GM21447 (cell line): ENCODE measurements around the gene FBXL19.

Experiments used
- ATAC-seq: cut with Tn5 transposase; IDR thresholded peaks from one replicate; pipeline ENCODE4 v1.9.1; 2021; ENCODE audit not compliant: unreplicated experiment

Gene FBXL19

GRCh38 chr16:30894540-30895368, 28.6 kb upstream of the FBXL19 start:
- ATAC-seq, result no peak

GRCh38 chr16:30895627-30896260, 27.6 kb upstream of the FBXL19 start:
- ATAC-seq, result no peak

- ATAC-seq, result peak; percentile 3
Observed at GRCh38 chr16:30896261-30896888, 27.0 kb upstream of the FBXL19 start, which contains the start of gene CTF1. Gene CTF1 (plus strand): TSS chr16:30896614. CDS start chr16:30896644, 30 bp downstream.

- ATAC-seq, result peak; percentile 32
Observed at GRCh38 chr16:30896889-30897733, 26.3 kb upstream of the FBXL19 start.

- no peak for ATAC-seq
Observed at GRCh38 chr16:30899794-30900193, 23.6 kb upstream of the FBXL19 start.

GRCh38 chr16:30900588-30900987, 22.8 kb upstream of the FBXL19 start:
- ATAC-seq, result no peak

- no peak for ATAC-seq
Observed at GRCh38 chr16:30901201-30902028, 22.0 kb upstream of the FBXL19 start.

GRCh38 chr16:30902029-30902972, 21.1 kb upstream of the FBXL19 start:
- peak; percentile 66 for ATAC-seq

- ATAC-seq, result no peak
Observed at GRCh38 chr16:30903002-30903401, 20.4 kb upstream of the FBXL19 start.

GRCh38 chr16:30903596-30903995, 19.8 kb upstream of the FBXL19 start:
- no peak for ATAC-seq

- ATAC-seq, result no peak
Observed at GRCh38 chr16:30904114-30904780, 19.1 kb upstream of the FBXL19 start.

GRCh38 chr16:30907064-30907463, 16.3 kb upstream of the FBXL19 start:
- ATAC-seq, result no peak

GRCh38 chr16:30910427-30911029, 12.8 kb upstream of the FBXL19 start:
- ATAC-seq, result no peak

GRCh38 chr16:30912794-30913412, 10.5 kb upstream of the FBXL19 start:
- ATAC-seq, result no peak

- no peak for ATAC-seq
Observed at GRCh38 chr16:30914830-30915229, 8.5 kb upstream of the FBXL19 start.

GRCh38 chr16:30918614-30919013, 4.8 kb upstream of the FBXL19 start:
- no peak for ATAC-seq

GRCh38 chr16:30920891-30921290, 2.5 kb upstream of the FBXL19 start:
- no peak for ATAC-seq

- ATAC-seq, result no peak
Observed at GRCh38 chr16:30921459-30921747, 2.0 kb upstream of the FBXL19 start.
